ENCODE results near the gene GPX5. TPM values are rescaled to one million over a fixed set of nuclear protein-coding genes. Genes with fewer than 3 reads are reported as not detected.

The GPX5 gene
- polyA plus RNA-seq, 1 donor = not detected

Other genes starting within 250 kb of the GPX5 start
- gene PGBD1, start 244.3 kb upstream of the GPX5 start, polyA plus RNA-seq = 5.0 TPM
- 5.2 TPM for gene ZSCAN31, start 189.7 kb upstream of the GPX5 start, polyA plus RNA-seq
- 5.4 TPM for gene ZKSCAN3, start 175.9 kb upstream of the GPX5 start, polyA plus RNA-seq
- gene ZSCAN12, start 126.1 kb upstream of the GPX5 start, polyA plus RNA-seq = 7.7 TPM
- gene ZSCAN23, start 82.4 kb upstream of the GPX5 start, polyA plus RNA-seq = 3.6 TPM
- gene GPX6, start 10.1 kb upstream of the GPX5 start, polyA plus RNA-seq = not detected